Stimulated activated CD4-positive, alpha-beta T cell treated with anti-CD3 and anti-CD28 coated beads, Interleukin-4, amount 100 ng/mL, for 1 hour (primary cell): Measurements from ENCODE around the gene MRPL14.
"Not testable (repeated sequence)": the region's sequence is repeated elsewhere in the genome, so short reads cannot be mapped to it uniquely, and the experiment has no call there.

Source experiments
- DNase-seq: peaks from one replicate; pipeline ENCODE4 v3.0.0-alpha.2; 2020

Gene MRPL14

DNA sequence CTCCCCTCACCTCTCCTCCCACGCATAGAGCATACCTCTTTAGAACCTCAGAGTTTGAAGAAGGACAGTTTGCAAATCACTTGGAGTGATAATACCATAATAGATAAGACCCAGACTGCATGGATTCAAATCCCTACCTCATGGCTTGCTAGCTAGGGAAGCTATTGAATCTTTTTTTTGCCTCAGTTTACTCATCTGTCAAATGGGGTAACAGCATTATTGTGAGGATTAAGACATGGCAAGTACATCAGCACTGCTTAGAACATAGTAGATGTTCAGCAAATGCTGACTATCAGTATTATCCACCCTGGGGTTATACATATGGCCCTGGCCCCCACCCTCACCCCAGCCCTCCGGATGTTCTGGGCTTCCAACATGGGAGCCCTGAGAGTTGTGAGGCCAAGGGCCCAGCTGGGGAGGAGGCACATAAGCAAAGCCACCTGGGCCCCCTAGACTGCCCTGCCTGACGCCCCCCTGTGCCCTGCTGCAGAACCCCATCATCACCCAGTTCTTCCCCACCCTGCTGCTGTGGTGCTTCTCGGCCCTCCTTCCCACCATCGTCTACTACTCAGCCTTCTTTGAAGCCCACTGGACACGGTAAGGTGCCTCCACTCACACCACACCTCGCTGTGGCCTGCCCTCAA lies 22.2 kb upstream of the MRPL14 start:
- no peak for DNase-seq

DNA sequence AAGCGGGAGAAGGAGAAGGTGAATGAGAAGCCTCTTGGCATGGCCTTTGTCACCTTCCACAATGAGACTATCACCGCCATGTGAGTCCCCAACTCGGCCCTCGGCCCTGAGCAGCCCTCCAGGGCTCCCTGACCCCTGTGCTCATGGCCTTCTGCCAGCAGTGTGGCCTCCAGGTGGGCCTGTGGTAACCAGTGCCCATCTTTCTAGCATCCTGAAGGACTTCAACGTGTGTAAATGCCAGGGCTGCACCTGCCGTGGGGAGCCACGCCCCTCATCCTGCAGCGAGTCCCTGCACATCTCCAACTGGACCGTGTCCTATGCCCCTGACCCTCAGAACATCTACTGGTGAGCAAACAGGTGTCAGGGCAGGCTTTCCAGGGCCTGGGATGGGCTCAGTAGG lies 21.1 kb upstream of the MRPL14 start:
- no peak for DNase-seq

DNA sequence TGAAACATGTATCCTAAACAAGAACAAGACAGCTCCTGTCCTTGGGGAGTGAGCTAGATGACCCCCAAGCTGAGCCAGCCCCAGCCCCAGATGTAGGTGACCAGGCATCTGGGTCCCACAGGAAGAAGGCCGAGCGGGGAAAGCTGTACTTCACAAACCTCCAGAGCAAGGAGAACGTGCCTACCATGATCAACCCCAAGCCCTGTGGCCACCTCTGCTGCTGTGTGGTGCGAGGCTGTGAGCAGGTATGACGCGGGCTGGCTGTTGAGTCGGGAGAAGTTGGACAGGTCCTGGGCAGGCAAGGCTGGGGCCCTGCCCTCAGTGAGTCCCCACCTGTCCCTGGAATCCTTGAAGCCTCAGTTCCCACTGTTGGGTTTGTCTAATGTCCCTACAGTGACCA lies 20.0 kb upstream of the MRPL14 start:
- DNase-seq: no peak

DNA sequence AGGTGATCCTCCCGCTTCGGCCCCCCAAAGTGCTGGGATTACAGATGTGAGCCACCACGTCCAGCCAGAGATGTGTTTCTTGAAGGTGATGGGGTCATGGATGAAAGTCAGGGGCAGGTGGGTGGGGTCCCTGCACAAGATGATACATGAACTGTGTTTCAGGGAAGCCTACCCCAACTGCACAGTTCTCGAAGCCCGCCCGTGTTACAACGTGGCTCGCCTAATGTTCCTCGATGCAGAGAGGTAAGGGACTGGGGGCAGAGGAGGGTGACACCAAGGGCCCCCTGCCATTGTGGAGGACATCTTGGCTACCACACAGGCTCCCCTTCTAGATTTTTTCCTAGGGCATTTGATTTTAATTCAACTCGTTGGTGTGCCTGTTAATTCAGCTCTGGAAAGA lies 19.4 kb upstream of the MRPL14 start:
- DNase-seq: no peak

DNA sequence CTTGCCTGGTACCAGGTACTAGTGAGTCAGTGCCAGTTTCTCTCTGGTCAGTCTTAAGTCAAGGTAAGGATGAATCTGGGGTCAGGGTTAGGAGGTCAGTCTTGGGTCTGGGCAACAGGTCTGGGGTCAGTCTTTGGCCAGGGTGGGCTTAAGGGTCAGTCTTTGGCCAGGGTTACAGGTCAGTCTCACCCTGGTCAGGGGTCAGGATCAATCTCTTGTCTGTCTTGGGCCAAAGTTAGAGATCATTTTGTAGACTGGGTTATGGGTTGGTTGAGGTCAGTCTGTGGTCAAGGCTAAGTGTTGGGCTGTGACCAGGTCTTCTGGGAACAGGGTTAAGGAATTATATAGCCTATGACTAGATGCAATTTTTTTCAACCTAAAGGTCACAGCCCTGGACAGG lies 18.6 kb upstream of the MRPL14 start:
- DNase-seq: no peak

DNA sequence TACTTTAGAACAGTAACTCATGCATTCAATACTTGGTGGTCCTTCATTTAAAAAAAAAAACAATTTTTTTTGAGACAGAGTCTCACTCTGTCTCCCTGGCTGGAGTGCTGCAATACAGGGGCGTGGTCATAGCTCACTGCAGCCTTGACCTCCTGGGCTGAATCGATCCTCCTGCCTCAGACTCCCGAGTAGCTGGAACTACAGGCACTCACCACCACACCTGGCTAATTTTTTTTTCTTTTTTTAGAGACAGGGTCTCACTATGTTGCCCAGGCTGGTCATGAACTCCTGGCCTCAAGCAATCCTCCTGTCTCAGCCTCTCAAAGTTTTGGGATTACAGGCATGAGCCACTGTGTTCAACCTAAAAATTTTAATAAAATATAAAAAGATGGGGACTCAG lies 17.3 kb upstream of the MRPL14 start:
- DNase-seq: not testable (repeated sequence)

DNA sequence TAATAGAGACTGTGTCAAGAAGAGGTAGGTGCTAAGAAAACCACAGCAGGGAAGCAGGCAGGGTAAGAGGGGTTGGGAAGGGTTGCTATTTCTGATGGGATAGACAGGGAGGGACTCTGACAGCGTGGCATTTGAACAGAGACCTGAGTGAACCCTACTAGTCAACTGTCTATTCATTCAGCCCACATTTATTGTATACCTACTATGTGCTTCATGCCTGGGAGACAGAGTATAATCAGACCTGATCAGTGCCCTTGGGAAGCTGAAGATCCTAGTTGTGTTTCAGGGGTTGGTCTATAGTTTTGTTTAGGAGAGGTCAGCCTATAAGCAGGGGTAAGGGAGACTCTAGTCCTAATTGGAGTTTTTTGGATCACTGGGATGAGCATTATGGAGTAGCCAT lies 16.5 kb upstream of the MRPL14 start:
- no peak for DNase-seq

DNA sequence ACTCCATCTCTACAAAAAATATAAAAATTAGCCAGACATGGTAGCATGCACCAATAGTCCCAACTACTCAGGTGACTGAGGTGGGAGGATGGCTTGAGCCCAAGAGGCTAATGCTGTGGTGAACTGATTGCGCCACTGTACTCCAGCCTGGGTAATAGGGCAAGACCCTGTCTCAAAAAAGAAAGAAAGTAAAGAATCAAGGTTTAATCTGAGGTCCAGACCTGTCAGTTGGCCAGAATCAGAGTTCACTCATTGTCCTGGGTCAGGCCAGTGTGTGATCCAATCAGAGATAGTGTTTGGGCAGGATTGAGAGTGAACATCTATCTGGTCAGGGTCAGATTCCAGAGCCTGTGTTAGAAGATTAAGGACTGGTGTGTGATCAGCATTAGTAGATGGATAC lies 15.6 kb upstream of the MRPL14 start:
- DNase-seq: no peak

DNA sequence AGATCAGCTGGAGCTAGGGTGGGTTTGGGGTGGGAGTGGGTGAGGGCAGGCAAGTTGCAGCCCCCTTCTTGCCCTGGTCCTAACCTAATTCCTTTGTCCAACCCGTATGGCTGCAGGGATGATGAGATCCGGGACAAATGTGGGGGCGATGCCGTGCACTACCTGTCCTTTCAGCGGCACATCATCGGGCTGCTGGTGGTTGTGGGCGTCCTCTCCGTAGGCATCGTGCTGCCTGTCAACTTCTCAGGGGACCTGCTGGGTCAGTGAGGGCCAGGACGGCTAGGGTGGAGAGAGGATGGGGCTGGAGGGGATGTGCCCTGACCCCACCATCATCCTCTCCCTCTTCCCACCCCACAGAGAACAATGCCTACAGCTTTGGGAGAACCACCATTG lies 12.1 kb upstream of the MRPL14 start:
- no peak for DNase-seq

DNA sequence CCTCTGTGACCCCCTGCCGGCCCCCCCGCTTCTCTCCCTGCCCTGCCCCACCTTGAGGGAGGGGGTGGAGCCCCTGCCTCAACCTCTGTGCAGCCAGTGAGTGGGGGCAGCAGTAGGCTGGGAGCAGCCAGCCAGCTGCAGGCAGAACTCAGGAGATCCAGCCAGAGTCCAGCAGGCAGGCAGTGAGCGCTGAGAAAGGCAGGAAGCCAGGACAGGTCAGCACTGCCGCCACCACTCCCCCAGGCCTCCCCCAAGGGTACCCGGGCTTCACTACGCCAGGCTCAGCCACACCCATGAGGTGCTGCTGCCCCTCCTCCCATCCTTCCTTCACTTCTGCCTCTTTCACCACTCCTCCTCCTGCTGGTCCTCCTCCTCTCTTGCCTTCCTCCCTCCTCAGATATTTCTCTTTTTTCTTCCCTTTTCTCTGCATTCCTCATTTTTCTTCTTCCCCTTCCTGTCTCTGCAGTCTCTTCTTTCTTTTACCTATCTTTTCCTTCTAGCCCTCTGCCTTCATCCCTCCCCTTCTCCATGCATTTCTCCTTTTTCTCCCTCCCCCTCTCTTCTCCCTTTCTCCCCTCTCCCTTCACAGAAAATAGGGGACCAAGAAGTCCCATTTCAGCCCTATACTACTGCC lies 11.6 kb upstream of the MRPL14 start:
- DNase-seq: no peak

DNA sequence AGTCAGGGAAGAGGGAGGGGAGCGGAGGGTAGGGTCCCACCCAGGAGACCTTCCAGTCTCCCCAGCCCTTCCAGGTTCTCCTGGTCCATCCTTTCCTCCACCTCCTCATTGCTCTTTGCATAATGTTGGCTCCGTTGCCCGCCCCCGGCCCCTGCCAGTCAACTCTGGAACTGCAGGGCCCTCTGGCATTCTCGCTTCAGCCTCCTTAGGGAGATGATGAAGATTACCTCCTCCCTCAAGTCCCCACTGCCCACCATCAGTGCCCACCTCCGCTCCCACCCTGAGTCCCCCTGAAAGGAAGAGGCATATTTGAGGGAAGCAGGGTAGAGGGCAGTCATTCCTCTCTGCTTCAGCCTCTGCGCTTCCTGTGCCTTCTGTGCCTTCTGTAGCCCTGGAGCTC lies 8.6 kb upstream of the MRPL14 start:
- DNase-seq: no peak

DNA sequence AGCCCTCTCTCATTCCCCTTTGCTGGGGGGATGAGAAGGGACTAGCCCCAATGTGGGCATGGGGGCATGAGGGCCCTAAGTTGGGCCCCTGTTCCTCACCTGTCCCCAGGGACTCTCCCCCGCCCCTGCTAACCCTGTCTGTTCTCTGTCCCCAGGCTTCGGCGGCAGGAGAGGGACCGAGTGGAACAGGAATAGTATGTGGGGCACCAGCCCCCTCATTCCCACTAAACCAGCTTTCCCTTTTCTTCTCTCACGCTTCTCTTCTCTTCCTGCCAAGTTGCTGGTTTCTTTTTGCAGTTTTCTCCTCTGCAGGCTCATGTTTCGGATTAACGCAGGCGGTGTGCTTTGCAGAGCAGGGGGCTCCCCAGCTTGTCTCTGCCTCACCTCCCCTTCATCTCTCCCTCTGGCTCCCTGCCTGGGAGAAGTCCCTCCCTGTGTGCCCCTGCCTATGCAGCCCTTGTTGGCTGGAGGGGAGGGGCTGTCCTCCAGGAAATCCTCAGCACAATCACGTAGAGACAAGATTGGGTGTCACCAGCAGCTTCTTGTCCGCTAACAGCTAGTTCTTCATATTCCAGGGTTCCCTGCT lies 8.0 kb upstream of the MRPL14 start:
- no peak for DNase-seq

DNA sequence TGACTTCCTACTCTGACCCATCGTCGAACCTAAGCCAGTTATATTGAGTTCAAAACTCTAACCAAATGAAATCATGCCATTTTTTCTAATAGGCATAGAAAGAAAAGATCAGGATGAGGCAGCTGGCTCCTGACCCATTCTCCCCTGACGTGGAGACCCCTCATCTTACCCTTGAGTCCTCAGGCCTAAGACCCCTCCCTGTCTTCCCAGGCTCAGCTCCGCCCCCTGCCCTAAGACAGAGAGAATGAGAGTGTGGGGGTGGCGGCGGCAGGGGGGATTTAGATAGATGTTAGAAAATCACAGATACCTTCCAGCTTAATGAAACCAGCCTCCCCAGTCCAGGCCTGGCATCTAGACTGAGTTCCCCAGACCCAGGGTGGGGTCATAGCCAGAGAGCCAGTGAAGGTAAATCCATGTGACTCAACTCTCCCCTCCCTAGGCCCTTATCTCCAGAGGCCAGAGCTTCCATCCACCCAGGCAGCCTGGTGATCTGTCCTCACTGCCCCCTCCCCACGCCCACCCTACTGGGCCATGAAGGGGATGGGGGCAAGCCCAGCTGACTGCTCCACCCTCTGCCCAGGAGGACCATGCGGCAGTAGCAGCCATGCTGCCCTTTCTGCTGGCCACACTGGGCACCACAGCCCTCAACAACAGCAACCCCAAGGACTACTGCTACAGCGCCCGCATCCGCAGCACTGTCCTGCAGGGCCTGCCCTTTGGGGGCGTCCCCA lies 6.9 kb upstream of the MRPL14 start:
- DNase-seq: no peak

DNA sequence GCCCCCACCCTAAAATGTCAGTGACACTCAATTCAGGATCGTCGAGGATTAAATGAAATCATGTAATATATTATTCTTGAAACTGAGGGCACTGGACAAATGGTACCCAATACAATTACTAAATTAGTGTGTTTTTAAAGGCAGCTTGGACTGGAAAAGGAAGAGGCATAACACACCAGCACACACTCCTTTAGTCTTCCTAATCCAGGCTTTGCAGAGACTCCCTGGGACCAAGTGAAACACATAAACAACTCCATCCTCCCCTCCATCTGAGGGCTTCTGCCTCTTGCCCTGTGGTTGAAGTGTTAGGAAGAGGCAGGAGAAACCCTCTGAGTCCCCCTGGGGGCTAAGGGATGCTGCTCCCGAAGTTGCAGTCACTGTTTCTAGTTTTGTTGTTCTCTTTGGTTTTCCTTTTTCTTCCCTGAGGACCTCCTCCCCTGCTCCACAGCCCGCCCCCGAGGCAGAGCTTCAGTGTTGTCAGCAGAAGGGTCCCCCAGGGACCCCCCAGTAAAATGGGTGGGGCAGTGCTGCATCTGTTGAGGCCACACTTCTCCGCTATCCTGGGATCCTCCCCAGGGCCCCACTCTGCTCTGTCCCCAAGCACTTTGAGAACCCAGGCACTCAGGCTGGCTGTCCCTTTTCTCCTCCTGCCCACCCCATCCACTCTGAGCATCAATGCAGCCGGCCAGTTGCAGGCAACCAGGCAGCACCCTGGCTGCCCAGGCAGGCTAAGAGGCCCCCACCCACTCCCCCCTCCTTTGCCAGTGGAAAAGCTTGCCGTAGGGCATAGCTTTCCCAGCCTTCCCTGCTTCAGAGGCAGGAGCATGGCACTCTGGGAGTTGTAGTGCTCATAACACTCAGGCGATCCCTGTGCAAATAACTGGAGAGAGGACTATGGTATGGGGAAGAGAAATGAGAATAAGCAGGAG lies 6.0 kb upstream of the MRPL14 start:
- no peak for DNase-seq

DNA sequence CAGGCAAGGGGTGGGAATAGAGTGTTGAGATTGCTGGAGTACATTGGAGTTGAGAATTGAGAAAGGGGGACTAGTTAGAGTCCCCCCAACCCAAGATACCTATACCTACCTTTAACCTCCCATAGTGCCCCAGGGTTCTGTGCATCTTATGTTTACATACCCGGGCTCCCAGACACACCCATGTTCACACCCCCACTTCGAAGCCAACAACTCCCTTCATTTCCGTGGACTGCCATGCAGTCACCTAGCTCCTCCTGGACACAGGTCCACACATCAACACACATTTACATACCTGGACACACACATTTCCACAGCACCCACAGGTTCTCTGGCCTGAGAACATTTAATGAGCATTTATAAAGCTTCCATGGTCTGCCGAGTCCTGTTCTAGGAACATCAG lies 5.2 kb upstream of the MRPL14 start:
- DNase-seq: no peak

DNA sequence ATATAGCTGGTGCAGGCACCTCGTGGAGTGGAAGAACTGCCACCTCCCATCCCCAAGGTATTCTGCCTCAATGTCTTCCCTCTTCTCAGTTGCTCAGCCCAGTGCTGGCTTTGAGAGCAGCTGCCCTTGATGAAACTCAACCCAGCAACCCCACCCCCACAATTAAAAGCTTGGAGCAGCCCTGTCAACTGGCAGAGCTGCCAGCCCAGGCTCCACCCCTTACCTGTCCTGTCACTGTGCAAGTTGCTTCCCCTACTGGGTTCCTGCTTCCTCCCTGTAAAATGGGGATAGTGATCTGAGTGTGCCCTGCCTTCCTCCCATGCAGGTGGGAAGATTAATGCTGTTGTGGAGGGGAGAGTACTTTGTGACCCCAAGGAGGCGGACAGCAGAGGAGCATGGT lies 4.6 kb upstream of the MRPL14 start:
- DNase-seq: no peak

DNA sequence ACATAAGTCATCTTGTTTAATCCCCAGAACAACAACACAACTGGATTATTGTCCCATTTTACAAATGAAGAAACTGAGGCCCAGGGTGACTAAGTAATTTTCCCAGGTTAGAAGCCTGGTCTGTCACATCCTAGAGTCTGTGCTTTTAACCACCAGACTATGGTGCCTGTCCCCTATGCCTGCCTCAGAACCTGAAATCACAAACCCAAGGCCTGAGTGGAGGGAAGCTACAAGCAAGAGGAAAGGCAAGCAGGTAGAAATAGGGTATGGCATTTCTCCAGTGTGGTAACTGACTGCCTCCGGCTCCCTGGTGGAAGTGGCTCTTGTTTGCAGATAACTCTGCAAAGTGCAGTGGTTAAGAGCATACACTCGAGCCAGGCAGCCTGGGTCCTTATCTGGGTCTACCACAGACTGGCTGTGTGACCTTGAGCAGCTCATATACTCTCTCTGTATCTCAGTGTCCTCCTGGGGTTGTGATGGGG lies 2.6 kb upstream of the MRPL14 start:
- no peak for DNase-seq

DNA sequence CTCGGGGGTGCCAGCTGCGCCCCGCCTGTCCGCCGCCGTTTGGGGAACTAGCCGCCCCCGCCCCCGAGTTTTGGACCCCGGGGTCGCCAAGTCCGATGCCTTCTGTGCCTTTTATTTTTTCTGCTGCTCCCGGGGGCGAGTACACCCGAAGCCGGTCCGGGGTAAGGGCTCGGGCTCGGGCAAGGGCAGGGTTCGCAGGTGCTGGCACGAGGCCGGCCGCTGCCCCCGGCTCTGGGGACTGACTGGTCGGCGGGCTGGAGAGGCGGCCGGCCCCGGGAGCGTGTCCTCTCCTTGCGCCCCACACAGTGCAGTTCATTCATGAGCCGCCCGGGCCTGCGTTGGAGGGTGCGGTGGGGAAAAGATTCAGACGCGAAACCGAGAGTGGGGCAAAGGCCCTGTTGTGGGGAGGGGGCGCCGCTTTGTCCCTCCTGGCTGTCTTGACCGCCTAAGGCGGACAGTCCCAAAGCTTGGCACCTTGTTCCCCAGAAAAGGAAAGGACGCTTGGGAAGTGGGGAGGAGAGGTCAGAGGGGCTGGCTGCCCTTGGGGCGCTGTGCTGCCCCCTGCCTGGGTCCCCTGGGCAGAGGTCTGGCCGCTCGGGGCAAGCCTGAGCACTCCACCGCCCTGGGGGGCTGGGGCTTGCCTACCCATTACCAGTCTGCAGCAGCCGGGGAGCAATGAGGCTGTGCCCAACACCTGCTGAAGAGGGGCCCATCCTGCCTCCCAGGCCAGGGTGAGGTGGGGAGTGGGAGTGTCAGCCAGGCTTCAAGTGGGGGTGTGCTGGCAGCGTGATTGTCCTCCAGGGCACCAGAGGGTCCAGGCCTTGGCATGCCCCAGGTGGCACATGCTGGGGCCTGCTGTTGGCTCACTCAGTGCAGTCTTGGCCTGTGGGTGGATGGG lies 1.0 kb upstream of the MRPL14 start:
- peak; percentile 21 for DNase-seq

DNA sequence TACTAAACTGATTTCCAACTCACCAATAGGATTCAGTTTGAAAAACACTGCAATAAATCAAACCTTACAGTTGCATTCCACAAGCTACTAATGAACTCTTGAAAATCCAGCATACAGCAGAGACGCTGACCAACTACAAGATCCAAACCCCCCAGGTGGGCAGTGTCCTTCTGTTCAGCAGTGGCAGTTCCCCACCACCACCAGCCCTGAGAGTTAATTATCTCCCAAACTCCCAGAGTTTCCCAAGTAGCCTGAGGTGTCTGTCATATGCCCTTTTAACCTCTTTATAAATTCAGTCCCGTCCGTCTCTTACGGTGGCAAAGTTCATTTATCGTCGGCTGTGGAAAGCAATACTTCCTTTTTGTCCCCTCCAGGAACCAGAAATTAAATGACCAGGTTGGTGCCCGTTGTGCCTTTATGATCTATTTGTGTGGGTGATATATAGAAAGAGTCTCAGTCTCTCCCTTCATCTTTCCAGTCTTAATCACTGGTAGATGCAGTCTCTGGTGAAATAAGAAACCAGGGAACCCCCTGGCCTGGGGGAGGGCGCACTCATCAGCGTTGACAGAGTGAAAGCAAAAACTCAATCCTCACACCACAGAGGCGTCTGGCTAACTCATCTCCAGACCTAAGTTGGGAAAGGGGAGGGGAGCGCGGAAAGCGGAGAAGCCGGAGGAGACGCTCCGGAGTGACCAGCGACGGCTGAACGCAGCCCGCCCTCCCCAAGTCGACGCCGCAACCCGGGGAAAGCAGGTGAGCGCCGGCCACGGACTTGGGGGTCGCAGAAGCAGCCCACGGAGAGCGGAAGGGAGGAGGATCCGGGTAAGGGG lies 717 bp downstream of the MRPL14 start:
- peak; percentile 81 for DNase-seq

DNA sequence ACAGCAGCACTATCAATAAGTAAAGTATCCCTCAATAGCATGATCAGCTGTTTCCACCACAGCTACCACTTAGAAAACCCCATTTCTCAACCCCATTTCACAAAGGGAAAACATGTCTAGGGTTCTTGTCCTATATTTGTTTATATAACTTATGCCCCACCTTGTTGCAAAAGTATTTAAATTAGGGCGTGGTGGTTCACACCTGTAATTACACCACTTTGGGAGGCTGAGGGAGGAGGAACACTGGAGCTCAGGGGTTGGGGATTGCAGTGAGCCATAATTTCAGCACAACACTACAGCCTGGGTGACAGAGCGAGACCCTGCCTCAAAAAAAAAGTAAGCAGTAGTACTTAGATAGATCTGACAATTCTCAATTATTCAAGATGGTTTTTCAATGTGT lies 3.7 kb downstream of the MRPL14 start:
- no peak for DNase-seq

DNA sequence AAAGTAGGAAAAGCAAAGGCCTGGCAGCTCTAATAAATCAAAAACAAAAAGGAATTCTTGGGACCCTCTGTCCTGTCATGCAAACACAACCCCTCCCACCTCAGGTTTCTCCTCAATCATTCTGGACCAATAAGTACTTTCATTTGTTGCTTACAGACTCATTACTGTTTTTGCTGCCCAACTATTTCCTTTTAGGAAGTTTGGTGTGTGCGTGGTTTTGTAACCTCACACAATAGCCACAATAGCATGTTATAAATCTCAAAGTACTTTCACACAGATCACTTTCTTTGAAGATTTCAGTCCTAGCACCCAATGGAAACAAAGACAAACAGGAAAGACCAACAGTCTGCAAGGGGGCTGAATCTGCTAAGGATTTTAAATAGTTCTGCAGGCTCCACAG lies 4.5 kb downstream of the MRPL14 start:
- no peak for DNase-seq
